Bronchial epithelial cell (primary cell): ENCODE data around the gene SRRM4. TPM values are rescaled to one million over a fixed set of nuclear protein-coding genes. Genes with fewer than 3 reads are reported as not detected.

Source experiments
- DNase-seq: peaks from one replicate; pipeline ENCODE4 v3.0.0-alpha.2; 2010; ENCODE audit warnings: low read depth
- FAIRE-seq: peaks from 2 replicates; lab custom pipeline; 2011; peaks lifted over from hg19 to GRCh38; lab: Jason Lieb, UNC
- H3K27me3 ChIP-seq: 2 replicates; pipeline ENCODE4 v1.5.1; 2011; ENCODE audit warnings: low read length; ENCODE audit not compliant: control insufficient read depth, insufficient read depth
- H3K36me3 ChIP-seq: 2 replicates; pipeline ENCODE4 v1.5.1; 2011; ENCODE audit warnings: low read length; ENCODE audit not compliant: control insufficient read depth, insufficient read depth
- H3K4me3 ChIP-seq: 2 replicates; pipeline ENCODE4 v1.5.1; 2011; ENCODE audit warnings: mild to moderate bottlenecking, low read depth, low read length, control low read depth
- CTCF ChIP-seq: IDR thresholded peaks from 2 replicates; pipeline ENCODE4 v1.5.1; 2011; ENCODE audit warnings: mild to moderate bottlenecking, moderate library complexity, low read length, control low read depth, inconsistent platforms; ENCODE audit not compliant: insufficient read depth, severe bottlenecking
- total RNA-seq: library from RNA; depleted of rRNA; stranded (reverse); fragments of >200 nt; gene quantifications from 2 replicates; pipeline ENCODE4 v1.2.1, GENCODE V29; 2014

Gene SRRM4
- total RNA-seq, 1 donor from 2014 or later = not detected

GRCh38 chr12:119154435-119154818 is 173.1 kb downstream of the SRRM4 start:
- FAIRE-seq = no peak
- Histone ChIP-seq H3K27me3 (no peaks in the 10 kb centered on the region), H3K36me3 (no peaks in the 10 kb centered on the region), H3K4me3 (no peak overlapping the region)
- TF ChIP-seq CTCF = no peak
- no peak for DNase-seq

GRCh38 chr12:119156401-119157044 is 175.2 kb downstream of the SRRM4 start:
- no peak for TF ChIP-seq CTCF
- no peaks in the 10 kb centered on the region for H3K36me3 ChIP-seq
- no peak for FAIRE-seq
- DNase-seq = no peak
- no peaks in the 10 kb centered on the region for H3K27me3 ChIP-seq
- H3K4me3 ChIP-seq = no peak overlapping the region

- no peaks in the 10 kb centered on the region for H3K36me3 ChIP-seq
- H3K4me3 ChIP-seq = no peak overlapping the region
- DNase-seq (no peak), FAIRE-seq (no peak)
- no peaks in the 10 kb centered on the region for H3K27me3 ChIP-seq
- TF ChIP-seq CTCF = no peak
Observed at GRCh38 chr12:119157528-119157927, 176.2 kb downstream of the SRRM4 start.

- H3K36me3 ChIP-seq = no peaks in the 10 kb centered on the region
- DNase-seq (no peak), FAIRE-seq (no peak)
- no peaks in the 10 kb centered on the region for H3K27me3 ChIP-seq
- no peak for TF ChIP-seq CTCF
- H3K4me3 ChIP-seq = no peak overlapping the region
Observed at GRCh38 chr12:119157978-119158377, 176.6 kb downstream of the SRRM4 start.

- DNase-seq = no peak
- Histone ChIP-seq H3K36me3 (no peaks in the 10 kb centered on the region), H3K27me3 (no peaks in the 10 kb centered on the region), H3K4me3 (no peak overlapping the region)
- no peak for TF ChIP-seq CTCF
- no peak for FAIRE-seq
Observed at GRCh38 chr12:119158402-119158801, 177.1 kb downstream of the SRRM4 start.

GRCh38 chr12:119159844-119160243 is 178.5 kb downstream of the SRRM4 start:
- no peak for FAIRE-seq
- no peak for DNase-seq
- H3K36me3 ChIP-seq = no peaks in the 10 kb centered on the region
- H3K4me3 ChIP-seq = no peak overlapping the region
- TF ChIP-seq CTCF = no peak
- no peaks in the 10 kb centered on the region for H3K27me3 ChIP-seq
